PFSK-1 (cell line): Measurements from ENCODE around the gene KRTAP5-1. TPM values are rescaled to one million over a fixed set of nuclear protein-coding genes. Genes with fewer than 3 reads are reported as not detected.
"Not testable (repeated sequence)": the region's sequence is repeated elsewhere in the genome, so short reads cannot be mapped to it uniquely, and the experiment has no call there.

Experiments
- FOXP2 ChIP-seq: optimal IDR thresholded peaks from 2 replicates; pipeline ENCODE3; 2011; ENCODE audit warnings: borderline replicate concordance, control low read depth, inconsistent platforms; ENCODE audit not compliant: insufficient read depth; ENCODE audit errors: extremely low read length, extremely low read depth
- POLR2AphosphoS5 ChIP-seq: IDR thresholded peaks from 2 replicates; pipeline ENCODE4 v1.6.1; 2012; ENCODE audit warnings: low read depth, mild to moderate bottlenecking, control low read depth, low read length, moderate library complexity
- SIN3A ChIP-seq: IDR thresholded peaks from 2 replicates; pipeline ENCODE4 v1.6.1; 2012; ENCODE audit warnings: mild to moderate bottlenecking, low read length, moderate library complexity, borderline replicate concordance; ENCODE audit not compliant: insufficient read depth
- TAF1 ChIP-seq: IDR thresholded peaks from 2 replicates; pipeline ENCODE4 v1.6.1; 2012; ENCODE audit warnings: low read length, control low read depth, borderline replicate concordance; ENCODE audit not compliant: insufficient read depth
- polyA plus RNA-seq: library from polyadenylated mRNA; unstranded; fragments of >200 nt; gene quantifications from one replicate; pipeline ENCODE4 v1.2.1, GENCODE V29; 2012; ENCODE audit warnings: low read depth, missing spikeins; ENCODE audit not compliant: insufficient read length
- TF ChIP-seq, protein P1 (sequence below), 2 experiments: IDR thresholded peaks; 2 replicates each; pipeline versions ENCODE4 v1.6.1 to v1.8.0; 2011 to 2012; ENCODE audit warnings: low read depth in 2 of 2, low read length in 2 of 2, control low read depth in 1 of 2, inconsistent platforms in 1 of 2, mild to moderate bottlenecking in 1 of 2, moderate library complexity in 1 of 2; ENCODE audit not compliant: insufficient read depth in 1 of 2

The KRTAP5-1 gene, protein sequence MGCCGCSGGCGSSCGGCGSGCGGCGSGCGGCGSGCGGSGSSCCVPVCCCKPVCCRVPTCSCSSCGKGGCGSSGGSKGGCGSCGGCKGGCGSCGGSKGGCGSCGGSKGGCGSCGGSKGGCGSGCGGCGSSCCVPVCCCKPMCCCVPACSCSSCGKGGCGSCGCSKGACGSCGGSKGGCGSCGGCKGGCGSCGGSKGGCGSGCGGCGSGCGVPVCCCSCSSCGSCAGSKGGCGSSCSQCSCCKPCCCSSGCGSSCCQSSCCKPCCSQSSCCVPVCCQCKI
- polyA plus RNA-seq = not detected

DNA sequence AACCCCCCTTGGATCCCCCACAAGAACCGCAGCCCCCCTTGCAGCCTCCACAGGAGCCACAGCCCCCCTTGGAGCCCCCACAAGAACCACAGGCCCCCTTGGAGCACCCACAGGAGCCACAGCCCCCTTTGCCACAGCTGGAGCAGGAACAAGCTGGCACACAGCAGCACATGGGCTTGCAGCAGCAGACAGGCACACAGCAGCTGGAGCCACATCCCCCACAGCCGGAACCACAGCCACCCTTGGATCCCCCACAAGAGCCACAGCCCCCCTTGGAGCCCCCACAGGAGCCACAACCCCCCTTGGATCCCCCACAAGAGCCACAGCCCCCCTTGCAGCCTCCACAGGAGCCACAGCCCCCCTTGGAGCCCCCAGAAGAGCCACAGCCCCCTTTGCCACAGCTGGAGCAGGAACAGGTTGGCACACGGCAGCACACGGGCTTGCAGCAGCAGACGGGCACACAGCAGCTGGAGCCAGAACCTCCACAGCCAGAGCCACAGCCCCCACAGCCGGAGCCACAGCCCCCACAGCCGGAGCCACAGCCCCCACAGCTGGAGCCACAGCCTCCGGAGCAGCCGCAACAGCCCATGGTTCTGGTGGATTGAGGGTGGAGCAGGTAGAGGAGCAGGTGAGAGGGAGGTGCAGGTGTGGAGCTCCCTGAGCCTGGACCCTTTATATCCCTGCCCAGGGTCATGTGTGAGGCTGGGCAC is at the start of gene KRTAP5-1:
Gene KRTAP5-1, minus strand, starts transcription at position 623 of the 710 bp plus-strand sequence. Its CDS starts 34 bp downstream, at position 589.
- not testable (repeated sequence) for TF ChIP-seq POLR2AphosphoS5, SIN3A
- TF ChIP-seq, protein P1, sequence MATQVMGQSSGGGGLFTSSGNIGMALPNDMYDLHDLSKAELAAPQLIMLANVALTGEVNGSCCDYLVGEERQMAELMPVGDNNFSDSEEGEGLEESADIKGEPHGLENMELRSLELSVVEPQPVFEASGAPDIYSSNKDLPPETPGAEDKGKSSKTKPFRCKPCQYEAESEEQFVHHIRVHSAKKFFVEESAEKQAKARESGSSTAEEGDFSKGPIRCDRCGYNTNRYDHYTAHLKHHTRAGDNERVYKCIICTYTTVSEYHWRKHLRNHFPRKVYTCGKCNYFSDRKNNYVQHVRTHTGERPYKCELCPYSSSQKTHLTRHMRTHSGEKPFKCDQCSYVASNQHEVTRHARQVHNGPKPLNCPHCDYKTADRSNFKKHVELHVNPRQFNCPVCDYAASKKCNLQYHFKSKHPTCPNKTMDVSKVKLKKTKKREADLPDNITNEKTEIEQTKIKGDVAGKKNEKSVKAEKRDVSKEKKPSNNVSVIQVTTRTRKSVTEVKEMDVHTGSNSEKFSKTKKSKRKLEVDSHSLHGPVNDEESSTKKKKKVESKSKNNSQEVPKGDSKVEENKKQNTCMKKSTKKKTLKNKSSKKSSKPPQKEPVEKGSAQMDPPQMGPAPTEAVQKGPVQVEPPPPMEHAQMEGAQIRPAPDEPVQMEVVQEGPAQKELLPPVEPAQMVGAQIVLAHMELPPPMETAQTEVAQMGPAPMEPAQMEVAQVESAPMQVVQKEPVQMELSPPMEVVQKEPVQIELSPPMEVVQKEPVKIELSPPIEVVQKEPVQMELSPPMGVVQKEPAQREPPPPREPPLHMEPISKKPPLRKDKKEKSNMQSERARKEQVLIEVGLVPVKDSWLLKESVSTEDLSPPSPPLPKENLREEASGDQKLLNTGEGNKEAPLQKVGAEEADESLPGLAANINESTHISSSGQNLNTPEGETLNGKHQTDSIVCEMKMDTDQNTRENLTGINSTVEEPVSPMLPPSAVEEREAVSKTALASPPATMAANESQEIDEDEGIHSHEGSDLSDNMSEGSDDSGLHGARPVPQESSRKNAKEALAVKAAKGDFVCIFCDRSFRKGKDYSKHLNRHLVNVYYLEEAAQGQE (IDR thresholded peaks at IDR 0.05; ENCODE audit: insufficient read depth in 1 of 2, low read depth in 2 of 2, low read length in 2 of 2) = not testable (repeated sequence)

GRCh38 chr11:1633864-1634263 is 48.8 kb upstream of the KRTAP5-1 start:
- no peak for TF ChIP-seq SIN3A
- TF ChIP-seq TAF1 = no peak
- TF ChIP-seq FOXP2 = no peak
- TF ChIP-seq, protein P1 (IDR thresholded peaks at IDR 0.05; ENCODE audit: insufficient read depth in 1 of 2, low read depth in 2 of 2, low read length in 2 of 2) = no peak
- TF ChIP-seq POLR2AphosphoS5 = no peak

DNA sequence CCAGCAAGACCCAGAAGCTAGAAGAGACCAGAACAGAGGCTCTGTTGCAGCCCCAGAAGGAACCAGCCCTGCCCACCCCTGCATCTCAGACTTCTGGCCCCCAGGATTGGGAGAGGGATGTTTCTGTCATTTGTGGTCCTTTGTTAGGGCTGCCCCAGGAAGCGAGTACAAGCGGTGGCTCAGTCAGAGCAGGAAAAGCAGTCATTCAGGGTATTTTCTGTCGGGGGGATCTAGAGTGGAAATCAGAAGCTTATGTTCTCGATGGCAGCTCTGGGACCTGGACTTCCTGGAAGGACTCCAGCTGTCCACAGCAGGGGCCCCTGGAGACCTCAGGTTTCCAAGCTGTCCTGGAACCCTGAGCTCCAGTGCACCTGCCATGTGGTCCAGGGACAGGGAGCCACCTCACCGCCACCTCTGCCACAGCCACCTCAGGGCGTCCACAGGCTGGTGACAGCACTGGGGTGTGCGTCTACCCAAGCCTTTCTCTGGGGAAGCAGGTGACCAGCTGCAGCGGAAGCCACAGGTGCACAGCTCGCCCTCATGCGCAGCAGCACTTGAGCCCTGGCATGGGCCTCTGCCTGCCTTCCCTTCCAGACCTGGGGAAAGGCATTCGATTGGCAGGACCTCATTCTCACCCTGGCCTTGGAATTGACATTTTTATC is 47.1 kb upstream of the KRTAP5-1 start:
- TF ChIP-seq TAF1 (no peak), POLR2AphosphoS5 (no peak), FOXP2 (no peak), SIN3A (no peak)
- TF ChIP-seq, protein P1 (IDR thresholded peaks at IDR 0.05; ENCODE audit: insufficient read depth in 1 of 2, low read depth in 2 of 2, low read length in 2 of 2) = no peak

GRCh38 chr11:1631066-1631568 is 46.0 kb upstream of the KRTAP5-1 start:
- TF ChIP-seq, protein P1 (IDR thresholded peaks at IDR 0.05; ENCODE audit: insufficient read depth in 1 of 2, low read depth in 2 of 2, low read length in 2 of 2) = no peak
- TF ChIP-seq SIN3A = no peak
- no peak for TF ChIP-seq FOXP2
- TF ChIP-seq TAF1 = no peak
- no peak for TF ChIP-seq POLR2AphosphoS5
